Activated CD8-positive, alpha-beta T cell treated with anti-CD3 and anti-CD28 coated beads for 36 hours (primary cell): Measurements from ENCODE around the gene CDKAL1. TPM values are rescaled to one million over a fixed set of nuclear protein-coding genes. Genes with fewer than 3 reads are reported as not detected.

Experiments used
- ATAC-seq: fragments of 200-7000 bp; cut with Tn5 transposase; one replicate; pipeline ENCODE4 v1.10.0; 2021; ENCODE audit warnings: mild to moderate bottlenecking, moderate library complexity
- CTCF ChIA-PET: fragments of 350-600 bp; sonication (Branson Sonifier 250); formaldehyde crosslinking; loops from one replicate; lab custom pipeline; 2021; ENCODE audit warnings: antibody characterized with exemption; lab: Charles Lee
- POLR2A ChIA-PET: fragments of 350-600 bp; sonication (Branson Sonifier 250); formaldehyde crosslinking; loops from one replicate; lab custom pipeline; 2021; ENCODE audit warnings: antibody characterized with exemption; lab: Charles Lee
- DNase-seq: peaks from one replicate; pipeline ENCODE4 v3.0.0-alpha.2; 2020
- H3K27ac Mint-ChIP-seq: one replicate; pipeline ENCODE4 v1.8.0; 2021; ENCODE audit warnings: mild to moderate bottlenecking, mixed read lengths
- H3K27me3 Mint-ChIP-seq: one replicate; pipeline ENCODE4 v1.8.0; 2021; ENCODE audit warnings: mixed read lengths
- H3K36me3 Mint-ChIP-seq: one replicate; pipeline ENCODE4 v1.8.0; 2021; ENCODE audit warnings: low read depth, mixed read lengths
- H3K4me1 Mint-ChIP-seq: one replicate; pipeline ENCODE4 v1.8.0; 2021; ENCODE audit warnings: low read depth, mixed read lengths
- H3K4me3 Mint-ChIP-seq: one replicate; pipeline ENCODE4 v1.8.0; 2021; ENCODE audit warnings: mild to moderate bottlenecking, moderate library complexity, mixed read lengths
- H3K9me3 Mint-ChIP-seq: one replicate; pipeline ENCODE4 v1.8.0; 2021; ENCODE audit warnings: mixed read lengths
- CTCF ChIP-seq: fragments of 200-600 bp; IDR thresholded peaks from one replicate; pipeline ENCODE4 v1.8.0; 2022; ENCODE audit warnings: antibody characterized with exemption, mild to moderate bottlenecking
- intact Hi-C: fragments of 100-400 bp; cut with micrococcal nuclease; formaldehyde crosslinking; loops from one replicate; pipeline ENCODE4 v1.10.0; 2022
- total RNA-seq, 2 experiments: library from RNA; stranded (reverse); gene quantifications; one replicate each; pipeline ENCODE4 v1.2.3, GENCODE V29; 2021

Gene CDKAL1
- total RNA-seq, 2 experiments from 2014 or later = 21.6 to 23.6 TPM

GRCh38 chr6:20816126-20816525 is 281.9 kb downstream of the CDKAL1 start:
- ChIA-PET POLR2A (no interaction called here), CTCF (no interaction called here)
- Mint-ChIP-seq H3K27ac (no peak overlapping the region), H3K4me3 (no peak overlapping the region), H3K27me3 (no peaks in the 10 kb centered on the region), H3K36me3 (peaks cover 14% of the 10 kb centered on the region), H3K4me1 (peaks cover 3% of the 10 kb centered on the region), H3K9me3 (no peaks in the 10 kb centered on the region)
- DNase-seq (no peak), ATAC-seq (no peak)
- intact Hi-C loops = no loop called here
- no peak for TF ChIP-seq CTCF

- ChIA-PET POLR2A (no interaction called here), CTCF (no interaction called here)
- no peaks in the 10 kb centered on the region for H3K4me1 Mint-ChIP-seq
- H3K9me3 Mint-ChIP-seq = no peaks in the 10 kb centered on the region
- intact Hi-C loops = no loop called here
- peaks cover 22% of the 10 kb centered on the region for H3K36me3 Mint-ChIP-seq
- no peak for TF ChIP-seq CTCF
- no peaks in the 10 kb centered on the region for H3K27me3 Mint-ChIP-seq
- H3K4me3 Mint-ChIP-seq = no peak overlapping the region
- H3K27ac Mint-ChIP-seq = no peak overlapping the region
- no peak for DNase-seq
- ATAC-seq = no peak
These were observed 283.6 kb downstream of the CDKAL1 start for GRCh38 chr6:20817806-20818320.

GRCh38 chr6:20819774-20820400 is 285.6 kb downstream of the CDKAL1 start:
- ATAC-seq (no peak), DNase-seq (no peak)
- H3K27ac Mint-ChIP-seq = no peak overlapping the region
- H3K36me3 Mint-ChIP-seq = peaks cover 28% of the 10 kb centered on the region
- no peaks in the 10 kb centered on the region for H3K4me1 Mint-ChIP-seq
- intact Hi-C loops = no loop called here
- CTCF ChIA-PET = no interaction called here
- no peaks in the 10 kb centered on the region for H3K9me3 Mint-ChIP-seq
- no peak for TF ChIP-seq CTCF
- POLR2A ChIA-PET = no interaction called here
- no peaks in the 10 kb centered on the region for H3K27me3 Mint-ChIP-seq
- no peak overlapping the region for H3K4me3 Mint-ChIP-seq

GRCh38 chr6:20826378-20826777 is 292.1 kb downstream of the CDKAL1 start:
- CTCF ChIA-PET = no interaction called here
- POLR2A ChIA-PET = no interaction called here
- Mint-ChIP-seq H3K9me3 (no peaks in the 10 kb centered on the region), H3K4me3 (no peak overlapping the region), H3K27me3 (no peaks in the 10 kb centered on the region), H3K4me1 (peaks cover 2% of the 10 kb centered on the region), H3K27ac (no peak overlapping the region), H3K36me3 (peaks cover 21% of the 10 kb centered on the region)
- DNase-seq = no peak
- no peak for ATAC-seq
- TF ChIP-seq CTCF = no peak
- intact Hi-C loops = no loop called here

GRCh38 chr6:20827798-20828197 is 293.5 kb downstream of the CDKAL1 start:
- TF ChIP-seq CTCF = no peak
- intact Hi-C loops = no loop called here
- Mint-ChIP-seq H3K36me3 (peaks cover 14% of the 10 kb centered on the region), H3K27ac (no peak overlapping the region), H3K9me3 (no peaks in the 10 kb centered on the region), H3K4me1 (peaks cover 4% of the 10 kb centered on the region), H3K4me3 (no peak overlapping the region), H3K27me3 (no peaks in the 10 kb centered on the region)
- POLR2A ChIA-PET = no interaction called here
- ATAC-seq (no peak), DNase-seq (no peak)
- CTCF ChIA-PET = no interaction called here
